IMR-90 (cell line): ENCODE data around the gene SNED1. TPM values are rescaled to one million over a fixed set of nuclear protein-coding genes. Genes with fewer than 3 reads are reported as not detected.

Experiments used
- ATAC-seq: fragments of 200-7000 bp; cut with Tn5 transposase; 2 replicates; pipeline ENCODE4 v1.9.1; 2020; ENCODE audit warnings: low read depth, mild to moderate bottlenecking, moderate library complexity
- BruUV-seq: library from RNA; stranded (reverse); fragments of 400-500 nt; replicated peaks from 2 replicates; lab custom pipeline; 2021; lab: Mats Ljungman, UMichigan
- CTCF ChIA-PET: fragments of 300-600 bp; formaldehyde crosslinking; extraction: SDS; loops from one replicate; lab custom pipeline; 2021; ENCODE audit warnings: antibody characterized with exemption; lab: Yijun Ruan, JAX
- POLR2A ChIA-PET: fragments of 300-600 bp; sonication (Branson Sonifier 250); formaldehyde crosslinking; loops from one replicate; lab custom pipeline; 2022; ENCODE audit warnings: antibody characterized with exemption; ENCODE audit not compliant: unreplicated experiment; lab: Charles Lee
- DNase-seq: peaks from one replicate; pipeline ENCODE4 v3.0.0; 2013
- H2AFZ ChIP-seq: replicated peaks from 2 replicates; pipeline ENCODE3; 2013; ENCODE audit warnings: low read length, mild to moderate bottlenecking; ENCODE audit not compliant: poor library complexity
- H2AK5ac ChIP-seq: 2 replicates; pipeline ENCODE4 v1.6.1; 2013; ENCODE audit warnings: low read depth, low read length, inconsistent platforms
- H2AK9ac ChIP-seq: replicated peaks from 2 replicates; pipeline ENCODE3; 2013; ENCODE audit warnings: mild to moderate bottlenecking, low read depth, low read length, moderate library complexity; ENCODE audit not compliant: poor library complexity
- H2BK120ac ChIP-seq: 2 replicates; pipeline ENCODE4 v1.6.1; 2013; ENCODE audit warnings: low read depth, low read length, inconsistent platforms
- H2BK15ac ChIP-seq: 3 replicates; pipeline ENCODE4 v1.6.1; 2013; ENCODE audit warnings: low read depth, low read length, inconsistent platforms
- H2BK20ac ChIP-seq: 2 replicates; pipeline ENCODE4 v1.6.1; 2013; ENCODE audit warnings: low read depth, mild to moderate bottlenecking, inconsistent platforms, low read length, moderate library complexity
- H2BK5ac ChIP-seq: 2 replicates; pipeline ENCODE4 v1.6.1; 2013; ENCODE audit warnings: mild to moderate bottlenecking, low read depth, low read length, inconsistent platforms; ENCODE audit not compliant: poor library complexity, severe bottlenecking
- H3K14ac ChIP-seq: replicated peaks from 2 replicates; pipeline ENCODE4 v1.6.1; 2013; ENCODE audit warnings: low read depth, low read length, inconsistent platforms
- H3K18ac ChIP-seq: 2 replicates; pipeline ENCODE4 v1.6.1; 2013; ENCODE audit warnings: low read depth, low read length, control low read depth
- H3K23ac ChIP-seq: 2 replicates; pipeline ENCODE4 v1.6.1; 2013; ENCODE audit warnings: low read depth, low read length, inconsistent platforms
- H3K27ac ChIP-seq: 2 replicates; pipeline ENCODE4 v1.5.1; 2013; ENCODE audit warnings: mild to moderate bottlenecking, control low read depth, low read length; ENCODE audit not compliant: insufficient read depth
- H3K27me3 ChIP-seq: 2 replicates; pipeline ENCODE4 v1.6.1; 2013; ENCODE audit warnings: low read length; ENCODE audit not compliant: control insufficient read depth, insufficient read depth
- H3K36me3 ChIP-seq: 2 replicates; pipeline ENCODE4 v1.6.1; 2013; ENCODE audit warnings: low read length, mixed read lengths; ENCODE audit not compliant: control insufficient read depth, insufficient read depth
- H3K4ac ChIP-seq: 2 replicates; pipeline ENCODE4 v1.6.1; 2013; ENCODE audit warnings: low read depth, low read length, inconsistent platforms
- H3K4me1 ChIP-seq: 2 replicates; pipeline ENCODE4 v1.6.1; 2013; ENCODE audit warnings: low read length, mixed read lengths; ENCODE audit not compliant: control insufficient read depth, insufficient read depth
- H3K4me2 ChIP-seq: 2 replicates; pipeline ENCODE4 v1.6.1; 2013; ENCODE audit warnings: low read depth, mild to moderate bottlenecking, control low read depth, low read length, moderate library complexity
- H3K4me3 ChIP-seq: 2 replicates; pipeline ENCODE4 v1.5.1; 2013; ENCODE audit warnings: low read depth, mild to moderate bottlenecking, control low read depth, low read length, moderate library complexity; ENCODE audit not compliant: insufficient read depth
- H3K56ac ChIP-seq: 2 replicates; pipeline ENCODE4 v1.6.1; 2013; ENCODE audit warnings: low read length, inconsistent platforms; ENCODE audit not compliant: insufficient read depth; ENCODE audit errors: extremely low read depth
- H3K79me1 ChIP-seq, 2 experiments: 2 replicates each; pipeline ENCODE4 v1.6.1; 2013; ENCODE audit warnings: low read length in 2 of 2, inconsistent platforms in 1 of 2, low read depth in 1 of 2
- H3K9ac ChIP-seq: 2 replicates; pipeline ENCODE4 v1.6.1; 2013; ENCODE audit warnings: low read depth, low read length, control low read depth
- H3K9me1 ChIP-seq: 2 replicates; pipeline ENCODE4 v1.6.1; 2013; ENCODE audit warnings: low read length, inconsistent platforms; ENCODE audit not compliant: insufficient read depth
- H3K9me3 ChIP-seq: 2 replicates; pipeline ENCODE4 v1.6.1; 2013; ENCODE audit warnings: low read length; ENCODE audit not compliant: control insufficient read depth, insufficient read depth
- H4K20me1 ChIP-seq: 2 replicates; pipeline ENCODE4 v1.6.1; 2013; ENCODE audit warnings: low read length, inconsistent platforms; ENCODE audit not compliant: insufficient read depth
- H4K5ac ChIP-seq: 2 replicates; pipeline ENCODE4 v1.6.1; 2013; ENCODE audit warnings: mild to moderate bottlenecking, low read depth, low read length, control low read depth
- H4K8ac ChIP-seq, 2 experiments: 2 replicates each; pipeline ENCODE4 v1.6.1; 2013; ENCODE audit warnings: low read depth in 2 of 2, low read length in 2 of 2, control low read depth in 1 of 2, inconsistent platforms in 1 of 2
- H4K91ac ChIP-seq: 2 replicates; pipeline ENCODE4 v1.6.1; 2013; ENCODE audit warnings: low read depth, low read length, inconsistent platforms; ENCODE audit not compliant: insufficient read depth
- BHLHE40 ChIP-seq: fragments of 150-350 bp; IDR thresholded peaks from 2 replicates; pipeline ENCODE4 v1.6.1; 2016; ENCODE audit warnings: mild to moderate bottlenecking, low read depth, low read length
- CEBPB ChIP-seq: IDR thresholded peaks from 2 replicates; pipeline ENCODE4 v1.6.1; 2012; ENCODE audit warnings: low read depth, low read length, improper control_type of control experiment
- CHD1 ChIP-seq: IDR thresholded peaks from 2 replicates; pipeline ENCODE4 v1.6.1; 2012; ENCODE audit warnings: low read depth, low read length, improper control_type of control experiment
- CTCF ChIP-seq: conservative IDR thresholded peaks from 2 replicates; pipeline ENCODE4 v1.5.1; 2012; ENCODE audit warnings: mild to moderate bottlenecking, low read depth, low read length, improper control_type of control experiment
- ELK1 ChIP-seq: fragments of 150-350 bp; IDR thresholded peaks from 2 replicates; pipeline ENCODE4 v1.6.1; 2016; ENCODE audit warnings: low read depth, mild to moderate bottlenecking, low read length, moderate library complexity, borderline replicate concordance
- FOS ChIP-seq: fragments of 150-350 bp; IDR thresholded peaks from 2 replicates; pipeline ENCODE4 v1.6.1; 2016; ENCODE audit warnings: low read depth, low read length
- MAFK ChIP-seq: IDR thresholded peaks from 2 replicates; pipeline ENCODE4 v1.6.1; 2012; ENCODE audit warnings: low read depth, low read length, improper control_type of control experiment
- MAZ ChIP-seq: IDR thresholded peaks from 2 replicates; pipeline ENCODE4 v1.6.1; 2012; ENCODE audit warnings: low read depth, mild to moderate bottlenecking, low read length, improper control_type of control experiment, moderate library complexity, borderline replicate concordance
- MXI1 ChIP-seq: IDR thresholded peaks from 2 replicates; pipeline ENCODE4 v1.6.1; 2012; ENCODE audit warnings: low read depth, mild to moderate bottlenecking, low read length, moderate library complexity, borderline replicate concordance
- NFE2L2 ChIP-seq: fragments of 150-350 bp; IDR thresholded peaks from 2 replicates; pipeline ENCODE4 v1.6.1; 2016; ENCODE audit warnings: low read depth, mild to moderate bottlenecking, low read length
- POLR2A ChIP-seq: IDR thresholded peaks from 2 replicates; pipeline ENCODE4 v1.6.1; 2012; ENCODE audit warnings: mild to moderate bottlenecking, low read depth, low read length
- RAD21 ChIP-seq: IDR thresholded peaks from 2 replicates; pipeline ENCODE4 v1.6.1; 2012; ENCODE audit warnings: low read length, improper control_type of control experiment
- RCOR1 ChIP-seq: IDR thresholded peaks from 2 replicates; pipeline ENCODE4 v1.6.1; 2012; ENCODE audit warnings: mild to moderate bottlenecking, low read length, improper control_type of control experiment; ENCODE audit not compliant: insufficient replicate concordance
- RFX5 ChIP-seq: IDR thresholded peaks from 2 replicates; pipeline ENCODE4 v1.8.0; 2012; ENCODE audit warnings: low read depth, mild to moderate bottlenecking, low read length, moderate library complexity
- SMC3 ChIP-seq: fragments of 150-350 bp; IDR thresholded peaks from 2 replicates; pipeline ENCODE4 v1.6.1; 2016; ENCODE audit warnings: low read depth, mild to moderate bottlenecking, antibody characterized with exemption, low read length, moderate library complexity
- WGBS, 2 experiments: methylation state at CpG; one replicate each; pipeline versions ENCODE4 v1.1.5 to v1.1.7; 2013; ENCODE audit warnings: missing lambda C conversion rate in 2 of 2; ENCODE audit not compliant: insufficient read length in 1 of 2; ENCODE audit errors: extremely low coverage in 2 of 2; 5-methylcytosine and 5-hydroxymethylcytosine counted together
- dilution Hi-C: fragments of 300-500 bp; cut with HindIII; formaldehyde crosslinking; loops from one replicate; pipeline ENCODE4 v1.14.3; 2018; ENCODE audit warnings: low sequenced_read_pairs; ENCODE audit not compliant: unreplicated experiment
- in situ Hi-C: fragments of 300-500 bp; cut with MboI; formaldehyde crosslinking; loops from 3 replicates; pipeline ENCODE4 v1.14.3; 2019; ENCODE audit warnings: low sequenced_read_pairs, inconsistent platforms, mixed read lengths
- intact Hi-C: fragments of 100-400 bp; cut with micrococcal nuclease; formaldehyde crosslinking; loops from 2 replicates; pipeline ENCODE4 v1.10.0; 2022
- polyA plus RNA-seq, 3 experiments: library from polyadenylated mRNA; depleted of rRNA; stranded (reverse); fragments of >200 nt; gene quantifications; 2 replicates each; pipeline ENCODE4 v1.2.3, GENCODE V29; 2012; ENCODE audit warnings: low replicate concordance in 1 of 3
- total RNA-seq: library from RNA; depleted of rRNA; stranded (reverse); fragments of >200 nt; gene quantifications from 2 replicates; pipeline ENCODE4 v1.2.3, GENCODE V29; 2012

Gene SNED1
- total and polyA plus RNA-seq, 2 of the 4 experiments (the other 2 are of a cell fraction), result 1.1 to 3.4 TPM

GRCh38 chr2:241025639-241026038, 27.2 kb downstream of the SNED1 start:
- no peaks in the 10 kb centered on the region for H3K4me1 ChIP-seq
- no peak overlapping the region for H3K23ac ChIP-seq
- no peak overlapping the region for H3K14ac ChIP-seq
- no peaks in the 10 kb centered on the region; a peak in 1 of 4 replicates for H3K79me1 ChIP-seq
- BruUV-seq, result no TSS peak
- no peak for DNase-seq
- no peak overlapping the region for H2BK20ac ChIP-seq
- no peak overlapping the region for H3K4me2 ChIP-seq
- H4K91ac ChIP-seq, result no peak overlapping the region
- H3K27ac ChIP-seq, result no peak overlapping the region
- TF ChIP-seq CHD1 (no peak), RAD21 (no peak), MXI1 (no peak), MAFK (no peak), BHLHE40 (no peak), FOS (no peak), MAZ (no peak), RCOR1 (no peak), POLR2A (no peak), CEBPB (no peak), SMC3 (no peak), ELK1 (no peak), CTCF (no peak), RFX5 (no peak), NFE2L2 (no peak)
- no peak overlapping the region for H4K5ac ChIP-seq
- H3K56ac ChIP-seq, result no peak overlapping the region
- H3K9me1 ChIP-seq, result no peaks in the 10 kb centered on the region
- H3K27me3 ChIP-seq, result no peaks in the 10 kb centered on the region
- no peaks in the 10 kb centered on the region; the same call in 1 of the 2 replicates for H4K20me1 ChIP-seq
- no peak overlapping the region for H2AFZ ChIP-seq
- CTCF ChIA-PET, result no interaction called here
- ATAC-seq, result no peak
- POLR2A ChIA-PET, result no interaction called here
- H2BK5ac ChIP-seq, result no peak overlapping the region
- intact Hi-C loops, result loop anchor here (2.0 kb wide), 1 partner anchor 53 kb away; no protein-coding TSS in a partner anchor
- H3K9me3 ChIP-seq, result peaks cover 13% of the 10 kb centered on the region
- peaks cover 2% of the 10 kb centered on the region; the same call in 1 of the 2 replicates for H3K36me3 ChIP-seq
- H4K8ac ChIP-seq, result no peak overlapping the region
- no peak overlapping the region for H2AK9ac ChIP-seq
- H3K18ac ChIP-seq, result no peak overlapping the region
- in situ Hi-C loops, result no loop called here
- H3K9ac ChIP-seq, result no peak overlapping the region
- H2BK15ac ChIP-seq, result no peak overlapping the region
- H3K4me3 ChIP-seq, result no peak overlapping the region
- dilution Hi-C loops, result no loop called here
- no peak overlapping the region for H2AK5ac ChIP-seq
- no peak overlapping the region for H2BK120ac ChIP-seq
- H3K4ac ChIP-seq, result no peak overlapping the region
- no CpG with 5 or more reads among the region's 1 CpG for WGBS, 2 experiments
